Activated naive CD4-positive, alpha-beta T cell (primary cell): ENCODE measurements around the gene SMG6.

Experiments
- DNase-seq, 4 experiments: peaks; one replicate each; lab custom pipeline; 2025; lab: John Stamatoyannopoulos, UW

The SMG6 gene

GRCh38 chr17:2076087-2076984 is 227.2 kb downstream of the SMG6 start:
- no peak for DNase-seq

- DNase-seq: no peak
Observed at GRCh38 chr17:2075336-2076086, 228.1 kb downstream of the SMG6 start.

GRCh38 chr17:2074919-2075318 is 228.7 kb downstream of the SMG6 start:
- DNase-seq: no peak

GRCh38 chr17:2071455-2072281 is 231.9 kb downstream of the SMG6 start:
- no peak for DNase-seq

- DNase-seq: no peak
Observed at GRCh38 chr17:2071024-2071385, 232.6 kb downstream of the SMG6 start.

GRCh38 chr17:2070241-2071023 is 233.2 kb downstream of the SMG6 start:
- no peak for DNase-seq

- DNase-seq: no peak
Observed at GRCh38 chr17:2068519-2069051, 235.0 kb downstream of the SMG6 start.

GRCh38 chr17:2068031-2068518 is 235.5 kb downstream of the SMG6 start:
- DNase-seq: no peak

- no peak for DNase-seq
Observed at GRCh38 chr17:2067608-2068024, 236.0 kb downstream of the SMG6 start.

- no peak for DNase-seq
Observed at GRCh38 chr17:2067048-2067561, 236.5 kb downstream of the SMG6 start.

- no peak for DNase-seq
Observed at GRCh38 chr17:2065949-2066400, 237.6 kb downstream of the SMG6 start.

GRCh38 chr17:2064980-2065785 is 238.4 kb downstream of the SMG6 start:
- peak in 2 of 4 experiments; percentile 38 to 40 for DNase-seq

- DNase-seq: no peak
Observed at GRCh38 chr17:2064520-2064971, 239.0 kb downstream of the SMG6 start.

GRCh38 chr17:2064147-2064489 is 239.5 kb downstream of the SMG6 start:
- no peak for DNase-seq

- DNase-seq: no peak
Observed at GRCh38 chr17:2063261-2064146, 240.1 kb downstream of the SMG6 start.

GRCh38 chr17:2062571-2063183 is 240.9 kb downstream of the SMG6 start:
- no peak for DNase-seq

- DNase-seq: no peak
Observed at GRCh38 chr17:2061441-2061958, 242.1 kb downstream of the SMG6 start.
